Spinal cord (tissue), 10 donors: ENCODE results near the gene TTC28. TPM values are rescaled to one million over a fixed set of nuclear protein-coding genes. Genes with fewer than 3 reads are reported as not detected.

Experiments
- DNase-seq, 6 donors: peaks; one replicate each; pipeline versions ENCODE4 v3.0.0 to v3.0.0-alpha.2; 2013 to 2015; ENCODE audit warnings: low spot score in 6 of 6, low read depth in 4 of 6
- H3K27ac ChIP-seq: one replicate; pipeline ENCODE4 v1.5.1; 2013; ENCODE audit warnings: low read depth, low read length, control low read depth
- H3K27me3 ChIP-seq: one replicate; pipeline ENCODE4 v1.6.1; 2013; ENCODE audit warnings: low read length; ENCODE audit not compliant: control insufficient read depth, insufficient read depth
- H3K36me3 ChIP-seq: one replicate; pipeline ENCODE4 v1.6.1; 2013; ENCODE audit warnings: low read length; ENCODE audit not compliant: control insufficient read depth, insufficient read depth
- H3K4me1 ChIP-seq: one replicate; pipeline ENCODE4 v1.6.1; 2013; ENCODE audit warnings: low read length; ENCODE audit not compliant: control insufficient read depth, insufficient read depth
- H3K4me3 ChIP-seq: one replicate; pipeline ENCODE4 v1.5.1; 2013; ENCODE audit warnings: low read depth, low read length, control low read depth
- H3K9me3 ChIP-seq: one replicate; pipeline ENCODE4 v1.6.1; 2013; ENCODE audit warnings: low read length; ENCODE audit not compliant: control insufficient read depth, insufficient read depth
- WGBS: methylation state at CpG from one replicate; pipeline ENCODE4 v1.1.5; 2013; ENCODE audit warnings: missing lambda C conversion rate; ENCODE audit not compliant: insufficient coverage; 5-methylcytosine and 5-hydroxymethylcytosine counted together
- polyA plus RNA-seq, 2 donors: library from polyadenylated mRNA; unstranded; fragments of 120-200 nt; gene quantifications; one replicate each; pipeline ENCODE4 v1.2.1, GENCODE V29; 2013; ENCODE audit not compliant: insufficient read length in 2 of 2
- total RNA-seq, 2 donors: library from RNA; depleted of rRNA in 1 of 2; stranded (reverse); fragments of 120-200 nt in 1 of 2; fragments of >200 nt in 1 of 2; gene quantifications; one replicate each; pipeline versions ENCODE4 v1.2.3 to v1.2.4, GENCODE V29; 2013 to 2014
- donor health status: healthy.

The TTC28 gene
- total and polyA plus RNA-seq, 4 donors, result 19.4 to 44.0 (median 30.4) TPM

GRCh38 chr22:28425211-28425610 lies 254.4 kb downstream of the TTC28 start:
- no CpG with 5 or more reads among the region's 2 CpGs for WGBS
- no peak overlapping the region for H3K4me3 ChIP-seq
- H3K27me3 ChIP-seq, result no peaks in the 10 kb centered on the region
- no peak for DNase-seq
- no peaks in the 10 kb centered on the region for H3K36me3 ChIP-seq
- H3K9me3 ChIP-seq, result peaks cover 2% of the 10 kb centered on the region
- no peaks in the 10 kb centered on the region for H3K4me1 ChIP-seq
- H3K27ac ChIP-seq, result no peak overlapping the region

GRCh38 chr22:28424427-28425080 lies 255.1 kb downstream of the TTC28 start:
- H3K36me3 ChIP-seq, result no peaks in the 10 kb centered on the region
- H3K27ac ChIP-seq, result no peak overlapping the region
- peak in 1 of 6 donors; percentile 44 for DNase-seq
- H3K9me3 ChIP-seq, result peaks cover 2% of the 10 kb centered on the region
- 100% methylated on average over 2 of the region's 2 CpGs for WGBS
- H3K4me3 ChIP-seq, result no peak overlapping the region
- H3K27me3 ChIP-seq, result no peaks in the 10 kb centered on the region
- H3K4me1 ChIP-seq, result no peaks in the 10 kb centered on the region

- H3K27ac ChIP-seq, result no peak overlapping the region
- no peak overlapping the region for H3K4me3 ChIP-seq
- no CpG with 5 or more reads among the region's 2 CpGs for WGBS
- H3K9me3 ChIP-seq, result no peaks in the 10 kb centered on the region
- DNase-seq, result peak in 1 of 6 donors; percentile 72
- H3K27me3 ChIP-seq, result no peaks in the 10 kb centered on the region
- no peaks in the 10 kb centered on the region for H3K4me1 ChIP-seq
- no peaks in the 10 kb centered on the region for H3K36me3 ChIP-seq
These were observed 259.7 kb downstream of the TTC28 start for GRCh38 chr22:28419919-28420318.

- Histone ChIP-seq H3K27me3 (no peaks in the 10 kb centered on the region), H3K36me3 (no peaks in the 10 kb centered on the region), H3K4me3 (no peak overlapping the region), H3K4me1 (no peaks in the 10 kb centered on the region), H3K27ac (no peak overlapping the region), H3K9me3 (no peaks in the 10 kb centered on the region)
- no CpG with 5 or more reads among the region's 1 CpG for WGBS
- DNase-seq, result peak in 1 of 6 donors; percentile 73
These were observed 261.6 kb downstream of the TTC28 start for GRCh38 chr22:28418008-28418407.

- H3K27me3 ChIP-seq, result no peaks in the 10 kb centered on the region
- no peaks in the 10 kb centered on the region for H3K36me3 ChIP-seq
- no peak for DNase-seq
- no peaks in the 10 kb centered on the region for H3K4me1 ChIP-seq
- H3K27ac ChIP-seq, result no peak overlapping the region
- no peaks in the 10 kb centered on the region for H3K9me3 ChIP-seq
- H3K4me3 ChIP-seq, result no peak overlapping the region
- WGBS, result no CpG with 5 or more reads among the region's 2 CpGs
These were observed 262.2 kb downstream of the TTC28 start for GRCh38 chr22:28417431-28417830.

- no peaks in the 10 kb centered on the region for H3K27me3 ChIP-seq
- H3K27ac ChIP-seq, result no peak overlapping the region
- no peak overlapping the region for H3K4me3 ChIP-seq
- DNase-seq, result peak in 1 of 6 donors; percentile 63
- whole genome bisulfite sequencing, result no CpG with 5 or more reads among the region's 1 CpG
- no peaks in the 10 kb centered on the region for H3K9me3 ChIP-seq
- H3K4me1 ChIP-seq, result no peaks in the 10 kb centered on the region
- H3K36me3 ChIP-seq, result no peaks in the 10 kb centered on the region
These were observed 264.7 kb downstream of the TTC28 start for GRCh38 chr22:28414913-28415312.

GRCh38 chr22:28413612-28414399 lies 265.8 kb downstream of the TTC28 start:
- H3K9me3 ChIP-seq, result no peaks in the 10 kb centered on the region
- H3K27me3 ChIP-seq, result no peaks in the 10 kb centered on the region
- no CpG with 5 or more reads among the region's 2 CpGs for WGBS
- H3K36me3 ChIP-seq, result no peaks in the 10 kb centered on the region
- no peaks in the 10 kb centered on the region for H3K4me1 ChIP-seq
- H3K27ac ChIP-seq, result no peak overlapping the region
- no peak overlapping the region for H3K4me3 ChIP-seq
- DNase-seq, result no peak

- Histone ChIP-seq H3K27me3 (no peaks in the 10 kb centered on the region), H3K27ac (peak overlapping the region; percentile 59), H3K4me3 (no peak overlapping the region), H3K36me3 (no peaks in the 10 kb centered on the region), H3K9me3 (no peaks in the 10 kb centered on the region), H3K4me1 (peaks cover 2% of the 10 kb centered on the region)
- DNase-seq, result no peak
- WGBS, result no CpG with 5 or more reads among the region's 2 CpGs
These were observed 267.5 kb downstream of the TTC28 start for GRCh38 chr22:28412109-28412508.

GRCh38 chr22:28411125-28411524 lies 268.5 kb downstream of the TTC28 start:
- peaks cover 2% of the 10 kb centered on the region for H3K4me1 ChIP-seq
- WGBS, result no CpG with 5 or more reads among the region's 4 CpGs

More at GRCh38 chr22:28411125-28411524, 268.5 kb downstream of the TTC28 start:
- no peaks in the 10 kb centered on the region for H3K27me3 ChIP-seq
- H3K4me3 ChIP-seq, result no peak overlapping the region
- DNase-seq, result no peak
- H3K27ac ChIP-seq, result peak overlapping the region; percentile 59
- no peaks in the 10 kb centered on the region for H3K9me3 ChIP-seq
- no peaks in the 10 kb centered on the region for H3K36me3 ChIP-seq
